ENCODE measurements around the gene SERPINB4.

The SERPINB4 gene

GRCh38 chr18:63627819-63628218, 16.2 kb downstream of the SERPINB4 start:
- DNase-seq (ENCODE audit: low spot score), result no peak

GRCh38 chr18:63626431-63626830, 17.6 kb downstream of the SERPINB4 start:
- no peak for DNase-seq (ENCODE audit: low spot score)

GRCh38 chr18:63624863-63625262, 19.2 kb downstream of the SERPINB4 start:
- no peak for DNase-seq (ENCODE audit: low spot score)

GRCh38 chr18:63619661-63620060, 24.4 kb downstream of the SERPINB4 start:
- no peak for DNase-seq (ENCODE audit: low spot score)

GRCh38 chr18:63617915-63618234, 26.2 kb downstream of the SERPINB4 start:
- DNase-seq (ENCODE audit: low spot score), result no peak

- no peak for DNase-seq (ENCODE audit: low spot score)
Measured at GRCh38 chr18:63617049-63617914, 26.8 kb downstream of the SERPINB4 start.

- no peak for DNase-seq (ENCODE audit: low spot score)
Measured at GRCh38 chr18:63613420-63613819, 30.6 kb downstream of the SERPINB4 start.

- no peak for DNase-seq (ENCODE audit: low spot score)
Measured at GRCh38 chr18:63606526-63606925, 37.5 kb downstream of the SERPINB4 start.

- no peak for DNase-seq (ENCODE audit: low spot score)
Measured at GRCh38 chr18:63604791-63605567, 39.1 kb downstream of the SERPINB4 start.

- no peak for DNase-seq (ENCODE audit: low spot score)
Measured at GRCh38 chr18:63603772-63604171, 40.3 kb downstream of the SERPINB4 start.

GRCh38 chr18:63603355-63603754, 40.7 kb downstream of the SERPINB4 start:
- DNase-seq (ENCODE audit: low spot score), result no peak

GRCh38 chr18:63596964-63597363, 47.1 kb downstream of the SERPINB4 start:
- DNase-seq (ENCODE audit: low spot score), result no peak

GRCh38 chr18:63592471-63592870, 51.6 kb downstream of the SERPINB4 start:
- DNase-seq (ENCODE audit: low spot score), result no peak

GRCh38 chr18:63591725-63592124, 52.3 kb downstream of the SERPINB4 start:
- no peak for DNase-seq (ENCODE audit: low spot score)

- DNase-seq (ENCODE audit: low spot score), result no peak
Measured at GRCh38 chr18:63590966-63591695, 52.9 kb downstream of the SERPINB4 start.

GRCh38 chr18:63590373-63590772, 53.7 kb downstream of the SERPINB4 start:
- no peak for DNase-seq (ENCODE audit: low spot score)

GRCh38 chr18:63588909-63589308, 55.1 kb downstream of the SERPINB4 start:
- no peak for DNase-seq (ENCODE audit: low spot score)

All from cerebellar cortex (tissue), 1 donor.